ENCODE measurements around the gene COX5A.

DNA sequence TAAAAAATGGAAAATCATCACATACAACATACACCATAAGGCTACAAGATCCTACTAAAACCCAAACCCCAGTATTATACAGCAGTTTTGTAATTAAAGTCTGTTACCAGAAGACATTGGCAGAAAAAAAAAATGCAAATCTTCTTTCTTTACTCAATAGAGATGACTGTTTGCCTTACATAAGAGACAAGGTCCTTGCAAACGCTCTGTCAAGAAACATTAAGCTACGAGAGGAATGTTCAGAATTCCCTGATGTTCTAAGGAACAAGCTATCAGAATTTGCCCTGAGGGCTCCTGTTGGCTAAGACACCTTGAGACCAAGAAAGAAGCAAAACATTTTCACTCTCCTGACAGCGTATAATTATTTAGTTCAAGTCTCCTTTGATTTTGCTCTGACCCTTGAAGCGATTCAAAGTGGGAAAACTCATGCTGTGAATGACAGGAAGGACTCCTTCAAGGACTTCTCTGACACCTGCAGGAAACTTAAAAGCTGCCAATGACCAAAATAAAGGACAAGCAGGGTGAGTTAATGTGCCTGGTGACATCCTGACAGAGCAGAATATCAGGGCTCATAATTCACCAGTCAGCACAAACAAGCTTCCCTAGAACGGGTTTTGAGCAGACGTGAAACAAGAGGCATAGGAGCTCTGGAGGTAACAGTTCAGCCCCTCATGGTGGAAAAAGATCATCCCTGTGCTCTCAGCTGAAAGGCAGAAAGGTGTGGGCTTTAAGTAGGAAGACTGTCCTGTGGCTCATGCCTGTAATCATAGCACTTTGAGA, 67.2 kb downstream of the COX5A start:
- TF ChIP-seq, protein P1, sequence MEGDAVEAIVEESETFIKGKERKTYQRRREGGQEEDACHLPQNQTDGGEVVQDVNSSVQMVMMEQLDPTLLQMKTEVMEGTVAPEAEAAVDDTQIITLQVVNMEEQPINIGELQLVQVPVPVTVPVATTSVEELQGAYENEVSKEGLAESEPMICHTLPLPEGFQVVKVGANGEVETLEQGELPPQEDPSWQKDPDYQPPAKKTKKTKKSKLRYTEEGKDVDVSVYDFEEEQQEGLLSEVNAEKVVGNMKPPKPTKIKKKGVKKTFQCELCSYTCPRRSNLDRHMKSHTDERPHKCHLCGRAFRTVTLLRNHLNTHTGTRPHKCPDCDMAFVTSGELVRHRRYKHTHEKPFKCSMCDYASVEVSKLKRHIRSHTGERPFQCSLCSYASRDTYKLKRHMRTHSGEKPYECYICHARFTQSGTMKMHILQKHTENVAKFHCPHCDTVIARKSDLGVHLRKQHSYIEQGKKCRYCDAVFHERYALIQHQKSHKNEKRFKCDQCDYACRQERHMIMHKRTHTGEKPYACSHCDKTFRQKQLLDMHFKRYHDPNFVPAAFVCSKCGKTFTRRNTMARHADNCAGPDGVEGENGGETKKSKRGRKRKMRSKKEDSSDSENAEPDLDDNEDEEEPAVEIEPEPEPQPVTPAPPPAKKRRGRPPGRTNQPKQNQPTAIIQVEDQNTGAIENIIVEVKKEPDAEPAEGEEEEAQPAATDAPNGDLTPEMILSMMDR (IDR thresholded peaks at IDR 0.05), result no peak
- TF ChIP-seq EP300 (IDR thresholded peaks at IDR 0.05), result no peak
